PFSK-1 (cell line): ENCODE data around the gene EVC2.

ENCODE experiments used
- FOXP2 ChIP-seq: optimal IDR thresholded peaks from 2 replicates; pipeline ENCODE3; 2011; ENCODE audit warnings: borderline replicate concordance, control low read depth, inconsistent platforms; ENCODE audit not compliant: insufficient read depth; ENCODE audit errors: extremely low read length, extremely low read depth
- POLR2AphosphoS5 ChIP-seq: IDR thresholded peaks from 2 replicates; pipeline ENCODE4 v1.6.1; 2012; ENCODE audit warnings: low read depth, mild to moderate bottlenecking, control low read depth, low read length, moderate library complexity
- SIN3A ChIP-seq: IDR thresholded peaks from 2 replicates; pipeline ENCODE4 v1.6.1; 2012; ENCODE audit warnings: mild to moderate bottlenecking, low read length, moderate library complexity, borderline replicate concordance; ENCODE audit not compliant: insufficient read depth
- TAF1 ChIP-seq: IDR thresholded peaks from 2 replicates; pipeline ENCODE4 v1.6.1; 2012; ENCODE audit warnings: low read length, control low read depth, borderline replicate concordance; ENCODE audit not compliant: insufficient read depth
- TF ChIP-seq, protein P1 (sequence below), 2 experiments: IDR thresholded peaks; 2 replicates each; pipeline versions ENCODE4 v1.6.1 to v1.8.0; 2011 to 2012; ENCODE audit warnings: low read depth in 2 of 2, low read length in 2 of 2, control low read depth in 1 of 2, inconsistent platforms in 1 of 2, mild to moderate bottlenecking in 1 of 2, moderate library complexity in 1 of 2; ENCODE audit not compliant: insufficient read depth in 1 of 2

The EVC2 gene

DNA sequence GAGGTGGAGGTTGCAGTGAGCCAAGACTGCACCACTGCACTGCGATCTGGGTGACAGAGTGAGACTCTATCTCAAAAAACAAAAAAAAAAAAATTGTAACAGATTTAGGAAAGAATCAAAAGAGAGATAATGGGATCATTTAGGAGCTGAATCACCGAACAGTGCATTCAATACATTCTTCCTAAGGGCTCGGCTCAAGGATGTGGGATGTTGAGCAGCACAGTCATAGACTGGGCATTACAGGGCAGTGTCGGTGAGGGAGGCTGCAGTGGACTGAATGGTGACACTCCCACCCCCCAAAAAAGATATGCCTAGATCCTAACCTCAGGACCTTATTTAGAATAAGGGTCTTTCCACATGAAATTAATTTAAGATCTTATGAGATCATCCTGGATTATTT is 70.0 kb downstream of the EVC2 start:
- no peak for TF ChIP-seq POLR2AphosphoS5
- TF ChIP-seq SIN3A: no peak
- TF ChIP-seq FOXP2: no peak
- TF ChIP-seq, protein P1, sequence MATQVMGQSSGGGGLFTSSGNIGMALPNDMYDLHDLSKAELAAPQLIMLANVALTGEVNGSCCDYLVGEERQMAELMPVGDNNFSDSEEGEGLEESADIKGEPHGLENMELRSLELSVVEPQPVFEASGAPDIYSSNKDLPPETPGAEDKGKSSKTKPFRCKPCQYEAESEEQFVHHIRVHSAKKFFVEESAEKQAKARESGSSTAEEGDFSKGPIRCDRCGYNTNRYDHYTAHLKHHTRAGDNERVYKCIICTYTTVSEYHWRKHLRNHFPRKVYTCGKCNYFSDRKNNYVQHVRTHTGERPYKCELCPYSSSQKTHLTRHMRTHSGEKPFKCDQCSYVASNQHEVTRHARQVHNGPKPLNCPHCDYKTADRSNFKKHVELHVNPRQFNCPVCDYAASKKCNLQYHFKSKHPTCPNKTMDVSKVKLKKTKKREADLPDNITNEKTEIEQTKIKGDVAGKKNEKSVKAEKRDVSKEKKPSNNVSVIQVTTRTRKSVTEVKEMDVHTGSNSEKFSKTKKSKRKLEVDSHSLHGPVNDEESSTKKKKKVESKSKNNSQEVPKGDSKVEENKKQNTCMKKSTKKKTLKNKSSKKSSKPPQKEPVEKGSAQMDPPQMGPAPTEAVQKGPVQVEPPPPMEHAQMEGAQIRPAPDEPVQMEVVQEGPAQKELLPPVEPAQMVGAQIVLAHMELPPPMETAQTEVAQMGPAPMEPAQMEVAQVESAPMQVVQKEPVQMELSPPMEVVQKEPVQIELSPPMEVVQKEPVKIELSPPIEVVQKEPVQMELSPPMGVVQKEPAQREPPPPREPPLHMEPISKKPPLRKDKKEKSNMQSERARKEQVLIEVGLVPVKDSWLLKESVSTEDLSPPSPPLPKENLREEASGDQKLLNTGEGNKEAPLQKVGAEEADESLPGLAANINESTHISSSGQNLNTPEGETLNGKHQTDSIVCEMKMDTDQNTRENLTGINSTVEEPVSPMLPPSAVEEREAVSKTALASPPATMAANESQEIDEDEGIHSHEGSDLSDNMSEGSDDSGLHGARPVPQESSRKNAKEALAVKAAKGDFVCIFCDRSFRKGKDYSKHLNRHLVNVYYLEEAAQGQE (IDR thresholded peaks at IDR 0.05; ENCODE audit: insufficient read depth in 1 of 2, low read depth in 2 of 2, low read length in 2 of 2): no peak
- no peak for TF ChIP-seq TAF1

DNA sequence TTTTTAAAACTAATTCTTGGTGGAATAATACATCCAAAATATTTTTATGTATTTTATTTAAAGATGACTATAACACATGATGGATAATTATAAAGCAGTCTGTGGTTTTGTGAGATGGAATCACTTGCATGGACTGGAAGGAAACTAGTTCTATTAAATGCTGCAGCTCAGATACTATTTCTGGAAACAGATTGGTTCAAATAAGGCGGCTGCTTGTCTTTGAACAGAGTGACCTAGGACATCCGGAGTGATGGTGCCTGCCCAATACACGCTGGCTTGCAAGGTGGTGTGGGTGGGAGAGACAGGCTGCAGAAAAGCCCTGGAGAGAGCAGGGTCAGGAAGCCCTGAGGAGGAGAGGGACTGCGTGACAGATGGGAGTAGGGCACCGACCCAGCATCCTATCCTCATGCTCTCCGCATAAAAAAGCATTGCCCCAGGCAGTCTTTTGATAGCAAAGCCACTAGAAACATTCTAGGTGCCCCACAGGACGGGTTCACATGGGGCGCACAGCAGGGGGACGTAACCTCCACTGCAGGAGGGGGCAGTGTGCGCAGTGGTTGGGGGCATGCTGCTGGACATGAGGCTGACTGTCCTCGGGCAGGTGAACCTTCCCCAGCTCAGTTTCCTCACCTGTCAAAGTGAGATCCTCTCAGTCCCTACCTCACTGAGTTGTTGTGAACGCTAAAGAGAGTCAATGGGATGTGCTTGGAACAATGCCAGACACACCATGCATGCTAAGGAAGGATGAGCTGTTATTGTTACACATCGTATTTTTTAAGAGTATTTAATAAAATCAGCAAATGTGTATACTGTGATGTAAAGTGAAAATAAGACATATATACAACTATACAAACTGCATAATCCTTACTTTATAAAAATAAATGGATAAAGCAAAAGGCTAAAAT is 71.3 kb downstream of the EVC2 start:
- TF ChIP-seq SIN3A: no peak
- TF ChIP-seq TAF1: no peak
- TF ChIP-seq FOXP2: no peak
- no peak for TF ChIP-seq POLR2AphosphoS5
- TF ChIP-seq, protein P1 (IDR thresholded peaks at IDR 0.05; ENCODE audit: insufficient read depth in 1 of 2, low read depth in 2 of 2, low read length in 2 of 2): no peak

DNA sequence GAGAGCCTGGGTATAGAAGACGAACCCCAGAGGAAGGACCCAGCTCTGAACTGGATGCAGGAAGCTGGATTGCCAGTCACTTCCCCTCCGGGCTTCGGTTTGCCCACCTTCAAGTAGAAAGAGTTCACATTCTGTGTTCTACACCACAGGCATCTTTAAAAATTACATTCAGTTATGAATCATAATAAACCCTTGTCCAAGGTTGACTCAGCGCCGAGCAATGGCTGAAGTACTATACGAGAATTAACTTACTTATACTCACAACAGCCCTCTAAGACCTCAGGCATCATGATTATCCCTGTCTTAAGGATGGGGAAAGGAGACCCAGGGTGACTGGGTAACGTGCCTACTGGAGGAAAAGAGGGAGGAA is 72.5 kb downstream of the EVC2 start:
- TF ChIP-seq FOXP2 (no peak), SIN3A (no peak), TAF1 (no peak), POLR2AphosphoS5 (no peak)
- TF ChIP-seq, protein P1 (IDR thresholded peaks at IDR 0.05; ENCODE audit: insufficient read depth in 1 of 2, low read depth in 2 of 2, low read length in 2 of 2): no peak

DNA sequence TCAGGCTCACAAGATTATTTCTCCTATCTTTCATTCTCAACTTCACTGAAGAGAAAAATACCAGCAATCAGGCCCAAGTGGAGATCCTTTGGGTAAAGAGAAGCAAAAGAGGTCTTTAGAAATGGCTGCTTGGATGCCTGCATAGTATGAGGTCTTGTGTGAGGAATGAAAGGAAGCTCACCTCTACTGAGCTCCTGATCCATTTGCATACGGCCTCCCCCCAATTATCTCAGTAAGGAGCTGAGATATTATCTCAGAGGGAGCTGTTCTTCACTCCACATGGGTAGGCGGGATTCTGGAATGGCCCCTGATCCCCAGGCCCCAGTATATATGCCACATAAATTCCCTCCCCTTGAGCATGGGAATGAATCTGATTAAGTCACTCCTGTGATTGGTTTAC is 75.8 kb downstream of the EVC2 start:
- TF ChIP-seq, protein P1 (IDR thresholded peaks at IDR 0.05; ENCODE audit: insufficient read depth in 1 of 2, low read depth in 2 of 2, low read length in 2 of 2): no peak
- TF ChIP-seq POLR2AphosphoS5 (no peak), FOXP2 (no peak), TAF1 (no peak), SIN3A (no peak)

DNA sequence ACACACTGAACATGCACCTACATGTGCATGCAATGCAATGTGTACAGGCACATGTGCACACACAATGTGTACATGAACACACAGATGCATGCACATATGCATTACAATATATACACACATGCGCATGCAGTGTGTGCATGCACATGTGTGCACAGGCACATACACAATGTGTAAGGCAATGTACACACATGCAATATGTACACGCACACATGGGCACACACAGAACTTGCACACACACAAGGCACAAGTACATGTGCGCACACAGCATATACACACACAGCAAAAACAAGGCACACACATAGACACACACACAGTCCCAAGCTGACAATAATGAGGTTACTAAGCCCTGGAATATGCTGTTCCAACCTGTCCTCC is 76.3 kb downstream of the EVC2 start:
- no peak for TF ChIP-seq SIN3A
- TF ChIP-seq TAF1: no peak
- no peak for TF ChIP-seq POLR2AphosphoS5
- TF ChIP-seq, protein P1 (IDR thresholded peaks at IDR 0.05; ENCODE audit: insufficient read depth in 1 of 2, low read depth in 2 of 2, low read length in 2 of 2): no peak
- no peak for TF ChIP-seq FOXP2
